ENCODE measurements around the gene SHTN1. TPM values are rescaled to one million over a fixed set of nuclear protein-coding genes. Genes with fewer than 3 reads are reported as not detected.

Gene SHTN1
- total RNA-seq, 6 experiments from 2014 or later: 28.5 to 42.9 (median 31.7) TPM

DNA sequence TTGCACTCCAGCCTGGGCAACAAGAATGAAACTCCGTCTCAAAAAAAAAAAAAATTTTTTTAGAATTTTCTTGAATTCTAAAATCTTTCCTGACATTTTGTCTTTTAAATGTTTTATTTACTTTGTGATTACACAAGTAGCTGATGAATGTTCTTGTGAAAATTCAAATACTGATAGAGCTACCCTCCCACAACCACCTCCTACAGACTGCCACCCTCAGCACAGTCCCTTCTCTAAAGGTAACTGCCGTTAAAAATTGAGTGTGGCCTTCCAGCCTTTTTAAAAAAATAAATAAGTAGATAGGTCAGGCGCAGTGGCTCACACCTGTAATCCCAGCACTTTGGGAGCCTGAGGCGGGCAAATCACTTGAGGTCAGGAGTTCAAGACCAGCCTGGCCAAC lies 140.6 kb downstream of the SHTN1 start:
- TF ChIP-seq, protein P1, sequence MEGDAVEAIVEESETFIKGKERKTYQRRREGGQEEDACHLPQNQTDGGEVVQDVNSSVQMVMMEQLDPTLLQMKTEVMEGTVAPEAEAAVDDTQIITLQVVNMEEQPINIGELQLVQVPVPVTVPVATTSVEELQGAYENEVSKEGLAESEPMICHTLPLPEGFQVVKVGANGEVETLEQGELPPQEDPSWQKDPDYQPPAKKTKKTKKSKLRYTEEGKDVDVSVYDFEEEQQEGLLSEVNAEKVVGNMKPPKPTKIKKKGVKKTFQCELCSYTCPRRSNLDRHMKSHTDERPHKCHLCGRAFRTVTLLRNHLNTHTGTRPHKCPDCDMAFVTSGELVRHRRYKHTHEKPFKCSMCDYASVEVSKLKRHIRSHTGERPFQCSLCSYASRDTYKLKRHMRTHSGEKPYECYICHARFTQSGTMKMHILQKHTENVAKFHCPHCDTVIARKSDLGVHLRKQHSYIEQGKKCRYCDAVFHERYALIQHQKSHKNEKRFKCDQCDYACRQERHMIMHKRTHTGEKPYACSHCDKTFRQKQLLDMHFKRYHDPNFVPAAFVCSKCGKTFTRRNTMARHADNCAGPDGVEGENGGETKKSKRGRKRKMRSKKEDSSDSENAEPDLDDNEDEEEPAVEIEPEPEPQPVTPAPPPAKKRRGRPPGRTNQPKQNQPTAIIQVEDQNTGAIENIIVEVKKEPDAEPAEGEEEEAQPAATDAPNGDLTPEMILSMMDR (IDR thresholded peaks at IDR 0.05): no peak
- no peak for TF ChIP-seq POLR2A (IDR thresholded peaks at IDR 0.05)
- 75% methylated on average over 4 of the region's 4 CpGs for WGBS (ENCODE audit: insufficient coverage, low coverage, low lambda C conversion rate, missing lambda C conversion rate)

DNA sequence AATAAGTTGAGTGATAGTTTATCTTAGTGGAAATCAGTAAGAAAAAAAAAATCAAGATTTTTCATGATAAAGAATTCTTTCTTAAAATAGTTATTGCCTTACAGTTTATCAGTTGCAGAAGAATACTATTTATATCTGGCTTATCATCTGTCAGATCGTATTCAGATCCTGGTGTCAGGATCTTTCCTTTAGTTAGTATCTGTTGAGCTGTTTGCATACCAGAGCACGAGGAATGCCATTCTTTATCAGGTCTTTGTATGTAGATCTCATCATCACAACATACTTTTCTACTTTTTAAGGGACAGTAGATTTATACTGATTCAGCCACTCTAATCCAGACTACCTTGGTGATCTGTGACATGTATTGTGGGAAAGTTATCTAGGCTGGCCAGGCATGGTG lies 143.2 kb downstream of the SHTN1 start:
- no peaks in the 10 kb centered on the region for H3K36me3 ChIP-seq
- no peak for ATAC-seq
- TF ChIP-seq POLR2A (IDR thresholded peaks at IDR 0.05): no peak
- TF ChIP-seq, protein P1 (IDR thresholded peaks at IDR 0.05): no peak
- no peak for DNase-seq
- H3K4me1 ChIP-seq: peaks cover 0 to 6% (median 0%) of the 10 kb centered on the region in 4 donors
- no peaks in the 10 kb centered on the region for H3K9me3 ChIP-seq
- intact Hi-C loops (cut with DNase I): no loop called here
- 70% methylated on average over 2 of the region's 2 CpGs for WGBS (ENCODE audit: insufficient coverage, low coverage, low lambda C conversion rate, missing lambda C conversion rate)
- no peak overlapping the region for H3K27ac ChIP-seq
- no peaks in the 10 kb centered on the region for H3K27me3 ChIP-seq
- H3K4me3 ChIP-seq: no peak overlapping the region

More for the DNA sequence above, 140.6 kb downstream of the SHTN1 start:
- Histone ChIP-seq H3K4me1 (peaks cover 0 to 15% (median 0%) of the 10 kb centered on the region in 4 donors), H3K27ac (no peak overlapping the region), H3K4me3 (no peak overlapping the region), H3K9me3 (no peaks in the 10 kb centered on the region), H3K36me3 (no peaks in the 10 kb centered on the region), H3K27me3 (no peaks in the 10 kb centered on the region)
- intact Hi-C loops (cut with DNase I): no loop called here
- ATAC-seq (peak; percentile 39 to 61 (median 42)), DNase-seq (no peak)

- ATAC-seq (no peak), DNase-seq (no peak)
- Histone ChIP-seq H3K4me3 (no peak overlapping the region), H3K4me1 (no peaks in the 10 kb centered on the region), H3K27me3 (no peaks in the 10 kb centered on the region), H3K36me3 (no peaks in the 10 kb centered on the region), H3K27ac (no peak overlapping the region), H3K9me3 (no peaks in the 10 kb centered on the region)
- TF ChIP-seq, protein P1 (IDR thresholded peaks at IDR 0.05): no peak
- no peak for TF ChIP-seq POLR2A (IDR thresholded peaks at IDR 0.05)
- 98% methylated on average over 3 of the region's 3 CpGs for WGBS (ENCODE audit: insufficient coverage, low coverage, low lambda C conversion rate, missing lambda C conversion rate)
- intact Hi-C loops (cut with DNase I): no loop called here
Measured at GRCh38 chr10:116857156-116857555, 147.8 kb downstream of the SHTN1 start.

- ATAC-seq: no peak
- no peaks in the 10 kb centered on the region for H3K9me3 ChIP-seq
- no peak for DNase-seq
- H3K36me3 ChIP-seq: no peaks in the 10 kb centered on the region
- TF ChIP-seq POLR2A (IDR thresholded peaks at IDR 0.05): no peak
- no peak overlapping the region for H3K4me3 ChIP-seq
- H3K27me3 ChIP-seq: no peaks in the 10 kb centered on the region
- H3K27ac ChIP-seq: no peak overlapping the region
- intact Hi-C loops (cut with DNase I): no loop called here
- peaks cover 0 to 4% (median 0%) of the 10 kb centered on the region in 4 donors for H3K4me1 ChIP-seq
- 54% methylated on average over 3 of the region's 4 CpGs for WGBS (ENCODE audit: insufficient coverage, low coverage, low lambda C conversion rate, missing lambda C conversion rate)
Measured at GRCh38 chr10:116853701-116854100, 151.3 kb downstream of the SHTN1 start.

DNA sequence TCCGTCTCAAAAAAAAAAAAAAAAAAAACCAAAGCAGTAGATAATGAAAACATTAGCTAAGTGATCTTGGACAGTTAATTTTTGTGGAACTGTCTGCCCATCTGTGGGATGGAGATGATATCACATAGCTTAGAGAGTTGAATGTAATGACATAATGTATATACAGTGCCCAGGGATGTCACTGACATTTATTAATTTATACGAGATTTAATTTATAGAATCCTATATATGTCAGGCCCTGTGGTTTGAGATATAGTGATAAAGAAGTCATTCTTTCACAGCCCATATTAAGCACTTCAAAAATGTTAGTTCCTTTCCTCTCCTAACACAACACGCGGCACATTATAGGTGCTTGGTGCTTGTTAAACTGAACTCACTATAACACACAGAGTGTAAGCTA lies 151.7 kb downstream of the SHTN1 start:
- H3K4me1 ChIP-seq: peaks cover 0 to 7% (median 0%) of the 10 kb centered on the region in 4 donors
- intact Hi-C loops (cut with DNase I): no loop called here
- no peak overlapping the region for H3K4me3 ChIP-seq
- H3K36me3 ChIP-seq: no peaks in the 10 kb centered on the region
- DNase-seq (no peak), ATAC-seq (no peak)
- no peak overlapping the region for H3K27ac ChIP-seq
- 89% methylated on average over 4 of the region's 4 CpGs for WGBS (ENCODE audit: insufficient coverage, low coverage, low lambda C conversion rate, missing lambda C conversion rate)
- no peak for TF ChIP-seq POLR2A (IDR thresholded peaks at IDR 0.05)
- TF ChIP-seq, protein P1 (IDR thresholded peaks at IDR 0.05): no peak
- H3K27me3 ChIP-seq: no peaks in the 10 kb centered on the region
- H3K9me3 ChIP-seq: no peaks in the 10 kb centered on the region

Data from right lobe of liver (tissue), 6 donors.